HG02885 (cell line): ENCODE measurements around the gene RGS2.

ENCODE experiments used
- ATAC-seq: cut with Tn5 transposase; IDR thresholded peaks from one replicate; pipeline ENCODE4 v1.9.1; 2021; ENCODE audit warnings: mild to moderate bottlenecking; ENCODE audit not compliant: unreplicated experiment, poor library complexity

Gene RGS2

DNA sequence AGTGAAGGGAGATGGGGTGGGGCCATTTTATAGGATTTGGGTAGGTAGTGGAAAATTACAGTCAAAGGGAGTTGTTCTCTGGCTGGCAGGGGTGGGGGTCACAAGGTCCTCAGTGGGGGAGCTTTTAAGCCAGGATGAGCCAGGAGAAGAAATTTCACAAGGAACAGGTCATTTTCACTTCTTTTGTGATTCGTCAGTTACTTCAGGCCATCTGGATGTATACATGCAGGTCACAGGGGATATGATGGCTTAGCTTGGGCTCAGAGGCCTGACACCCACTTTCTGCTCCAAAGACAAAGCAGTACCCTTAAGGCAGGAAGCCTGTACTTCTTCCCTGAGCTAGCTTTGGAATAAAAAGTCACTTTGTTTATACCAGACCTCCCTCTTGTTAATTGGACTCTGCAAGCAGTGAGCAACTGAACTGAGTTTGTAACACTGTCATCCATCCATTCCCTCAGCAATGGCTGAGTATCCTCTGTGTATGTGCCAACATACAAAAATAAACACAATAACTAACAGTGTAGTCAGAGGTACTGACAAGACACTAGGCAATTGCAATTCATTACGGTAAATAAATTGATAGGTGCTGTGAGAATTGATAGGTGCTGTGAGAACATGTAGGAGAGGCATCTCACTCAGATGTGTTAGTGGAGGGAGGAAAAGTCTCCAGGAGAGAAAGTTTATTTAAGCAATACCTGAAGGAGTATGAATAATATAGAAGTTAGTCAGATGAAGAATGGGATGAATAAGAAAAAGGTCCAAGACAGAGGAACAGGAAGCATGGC, 14.7 kb upstream of the RGS2 start:
- no peak for ATAC-seq

DNA sequence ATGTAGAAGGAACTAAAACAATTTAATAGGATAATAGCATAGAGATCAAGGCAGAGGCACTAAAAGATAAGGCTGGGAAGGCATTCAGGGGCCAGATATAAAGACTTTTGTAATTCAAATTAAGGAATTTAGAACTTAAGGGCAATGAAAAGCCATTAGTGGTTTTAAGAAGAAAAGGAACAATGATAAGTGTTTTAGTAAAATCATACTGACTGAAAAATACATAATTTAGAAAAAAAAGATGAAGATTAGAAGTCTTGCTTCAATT, 14.1 kb upstream of the RGS2 start:
- no peak for ATAC-seq

DNA sequence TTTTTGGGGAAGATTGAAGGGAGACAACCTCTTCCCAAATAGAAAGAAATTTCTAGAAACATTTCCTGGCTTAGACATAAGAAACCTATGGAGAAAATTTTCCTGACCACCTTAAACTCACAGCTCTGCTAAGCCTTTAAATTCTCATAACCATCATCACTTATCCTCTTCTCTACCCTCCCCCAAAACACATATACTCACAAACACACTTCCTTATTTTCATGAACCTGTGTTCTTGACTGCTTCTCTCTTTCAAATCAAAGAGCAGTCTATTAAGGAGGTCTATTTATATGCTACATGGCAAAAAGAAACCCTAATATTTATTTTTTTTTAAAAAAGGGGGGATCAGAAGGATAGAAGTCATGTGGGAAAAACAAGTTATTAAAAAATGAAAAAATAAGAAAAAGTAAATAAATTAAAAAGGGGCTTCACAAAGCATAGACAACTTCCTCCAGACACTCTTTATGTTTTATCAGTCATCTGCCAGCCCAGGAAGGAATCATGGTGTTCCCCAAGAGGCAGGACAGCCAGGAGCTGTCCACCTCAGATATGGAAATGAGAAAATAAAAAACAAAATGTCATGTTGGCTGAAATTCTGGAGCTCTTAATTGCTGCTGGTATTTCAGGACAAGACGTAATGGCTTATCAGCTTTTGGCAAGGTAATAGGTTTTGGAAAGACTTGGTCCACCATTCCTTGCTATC, 12.8 kb upstream of the RGS2 start:
- no peak for ATAC-seq

DNA sequence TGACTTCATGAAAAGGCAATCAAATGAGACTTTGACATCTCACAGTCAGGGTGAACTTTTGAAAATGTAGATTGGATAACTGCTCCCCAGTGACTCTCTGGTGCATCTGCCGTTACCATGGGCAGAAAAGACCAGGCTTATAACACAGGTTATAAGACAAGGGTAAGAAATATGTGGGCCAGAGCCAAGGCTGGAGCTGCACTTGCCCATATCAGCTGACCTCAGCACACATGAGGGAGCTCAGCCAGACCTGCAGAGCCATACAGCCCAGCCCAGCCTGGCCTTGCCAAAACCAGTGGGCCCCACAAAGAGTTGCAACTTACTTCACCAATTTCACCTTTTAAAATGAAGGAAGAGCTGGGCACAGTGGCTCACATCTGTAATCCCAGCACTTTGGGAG, 11.7 kb upstream of the RGS2 start:
- ATAC-seq, result no peak

DNA sequence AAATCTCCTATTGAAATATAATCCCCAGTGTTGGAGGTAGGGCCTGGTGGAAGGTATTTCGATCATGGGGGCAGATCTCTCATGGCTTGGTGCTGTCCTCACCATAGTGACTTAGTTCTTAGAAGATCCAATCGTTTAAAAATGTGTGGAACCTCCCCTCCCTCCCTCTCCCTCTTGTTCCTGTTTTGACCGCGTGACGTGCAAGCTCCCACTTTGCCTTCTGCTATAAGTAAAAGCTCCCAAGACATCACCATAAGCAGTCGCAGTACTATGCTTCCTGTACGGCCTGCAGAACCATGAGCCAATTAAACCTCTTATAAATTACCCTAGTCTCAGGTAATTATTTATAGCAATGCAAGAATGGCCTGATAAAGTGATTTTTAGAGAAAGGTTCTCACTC, 10.9 kb upstream of the RGS2 start:
- ATAC-seq, result no peak

DNA sequence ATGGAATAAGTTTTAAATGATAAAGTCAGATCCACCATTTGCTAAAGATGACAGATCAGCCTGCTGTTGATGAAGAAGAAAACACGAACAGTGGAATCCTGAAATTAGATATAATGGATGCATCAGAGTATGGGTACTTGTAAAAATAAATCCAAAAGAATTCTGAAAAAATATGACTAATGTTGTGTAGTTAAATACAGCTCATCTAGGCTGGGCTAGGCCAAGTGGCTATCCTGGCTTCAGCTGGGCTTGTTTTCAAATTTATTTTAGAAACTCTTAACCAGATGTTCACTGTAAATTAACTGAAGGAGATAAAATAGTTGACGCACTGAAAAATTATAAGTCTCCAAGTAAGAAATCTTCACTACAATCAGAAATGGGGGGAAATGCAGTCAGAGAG, 7.4 kb upstream of the RGS2 start:
- no peak for ATAC-seq

DNA sequence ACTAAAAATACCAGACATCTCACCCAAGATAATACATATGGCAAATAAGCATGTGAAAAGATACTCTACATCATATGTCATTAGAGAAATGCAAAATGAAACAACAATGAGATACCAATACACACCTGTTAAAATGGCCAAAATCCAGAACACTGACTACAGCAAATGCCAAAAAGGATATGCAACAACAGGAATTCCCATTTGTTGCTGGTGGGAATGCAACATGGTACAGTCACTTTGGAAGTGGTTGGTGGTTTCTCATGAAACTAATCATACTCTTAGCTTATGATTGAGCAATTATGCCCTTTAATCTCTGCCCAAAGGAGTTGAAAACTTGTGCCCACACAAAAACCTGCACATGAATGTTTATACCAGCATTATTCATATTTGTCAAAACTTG, 6.4 kb upstream of the RGS2 start:
- ATAC-seq, result no peak

DNA sequence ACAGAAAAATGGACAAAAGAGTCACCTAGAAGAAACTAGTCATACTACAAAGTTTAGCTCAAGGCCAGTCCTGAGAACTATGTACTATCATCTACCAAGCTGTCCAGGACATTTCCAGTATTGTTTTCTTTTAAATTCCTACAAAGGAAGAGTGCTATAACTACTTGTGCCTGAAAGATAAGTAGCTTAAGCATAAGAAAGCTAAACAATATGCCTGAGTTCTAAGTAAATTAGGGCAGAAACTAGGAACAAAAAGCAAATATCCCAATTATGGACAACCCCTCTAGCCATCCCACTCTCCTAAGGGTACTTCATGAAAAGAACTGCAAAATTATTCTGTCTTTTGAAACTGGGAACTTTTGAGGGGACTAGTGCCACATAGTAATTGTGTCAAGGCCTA, 5.3 kb upstream of the RGS2 start:
- ATAC-seq, result no peak

DNA sequence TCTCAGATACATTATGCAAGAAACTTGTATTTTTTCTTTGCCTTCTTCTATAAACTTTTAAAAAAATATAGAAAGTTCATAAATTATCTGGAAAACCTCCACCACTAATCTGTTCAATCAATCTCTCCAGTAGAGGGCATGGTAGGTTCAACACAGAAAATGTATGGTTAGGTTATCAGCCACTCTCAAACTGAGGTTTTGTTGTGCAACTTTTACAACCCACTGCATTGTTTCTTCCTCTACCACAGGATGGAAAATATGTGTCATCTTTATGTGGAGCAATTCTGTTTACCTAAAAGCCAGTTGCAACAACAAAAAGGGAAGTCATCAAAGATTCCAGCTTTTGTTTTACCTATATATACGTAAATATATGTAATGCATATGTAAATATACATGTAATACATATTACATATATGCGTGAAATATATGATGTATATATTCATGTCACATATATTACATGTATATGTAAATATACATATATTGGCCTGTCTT, 3.0 kb upstream of the RGS2 start:
- peak; percentile 33 for ATAC-seq

DNA sequence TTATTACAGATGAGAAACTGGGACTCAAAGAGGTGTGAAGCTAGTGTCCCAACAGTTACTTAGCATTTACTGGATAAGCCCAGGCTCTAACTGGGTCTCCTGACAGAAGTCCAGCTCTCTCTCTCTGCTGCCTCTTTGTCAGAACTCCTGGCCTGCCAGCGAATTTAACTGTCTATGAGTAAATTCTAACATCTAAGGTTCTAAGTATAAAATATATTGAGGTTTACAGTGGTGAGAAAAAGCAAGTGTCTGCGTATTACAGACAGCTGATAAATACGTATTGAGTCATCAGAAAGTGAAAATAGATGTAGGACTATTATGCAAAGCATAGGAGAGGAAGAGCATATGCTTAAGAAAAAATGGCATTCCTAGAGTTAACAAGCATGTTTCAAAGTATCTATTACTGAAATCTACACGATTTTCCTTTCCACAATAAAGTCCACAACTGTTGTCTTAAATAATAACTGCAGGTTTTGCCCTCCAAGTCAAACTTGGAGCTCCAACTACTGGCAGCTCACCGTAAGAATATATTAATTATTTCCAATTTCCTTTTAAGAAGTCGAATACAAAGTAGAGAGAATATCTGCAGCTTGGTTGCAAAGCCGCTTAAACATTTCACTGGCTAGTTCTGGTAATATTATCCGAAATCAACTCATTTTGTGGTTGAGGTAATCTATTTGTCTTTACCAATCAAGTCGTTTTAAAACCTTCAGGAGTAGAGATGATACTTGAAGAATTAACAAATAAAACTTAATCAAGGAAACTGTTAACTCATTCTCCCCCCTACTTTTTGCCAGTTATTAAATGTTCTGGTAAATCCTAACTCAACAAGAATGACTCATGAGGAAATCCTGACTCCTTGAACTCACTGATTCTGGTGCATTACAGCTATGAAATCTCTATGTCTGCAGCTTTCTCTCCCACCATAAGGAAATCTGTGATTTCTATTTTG, 1.4 kb upstream of the RGS2 start:
- peak; percentile 41 for ATAC-seq

DNA sequence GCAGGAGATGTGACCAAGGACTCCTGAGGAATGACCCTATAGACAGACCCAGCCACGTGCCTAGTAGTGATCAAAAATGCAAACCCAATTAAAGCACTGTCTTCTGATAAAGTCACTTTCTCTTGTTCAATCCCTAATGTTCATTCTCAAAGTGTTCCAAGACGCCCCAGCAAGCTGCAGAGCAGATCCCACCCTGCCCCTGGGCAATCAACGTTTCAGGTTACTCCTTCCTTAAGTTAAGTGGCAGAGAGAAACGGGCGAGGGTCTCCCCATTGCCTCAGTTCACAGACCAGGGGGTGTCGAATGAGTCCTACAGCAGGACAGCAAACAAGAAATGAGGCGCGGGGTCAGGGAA, 699 bp upstream of the RGS2 start:
- ATAC-seq, result no peak

DNA sequence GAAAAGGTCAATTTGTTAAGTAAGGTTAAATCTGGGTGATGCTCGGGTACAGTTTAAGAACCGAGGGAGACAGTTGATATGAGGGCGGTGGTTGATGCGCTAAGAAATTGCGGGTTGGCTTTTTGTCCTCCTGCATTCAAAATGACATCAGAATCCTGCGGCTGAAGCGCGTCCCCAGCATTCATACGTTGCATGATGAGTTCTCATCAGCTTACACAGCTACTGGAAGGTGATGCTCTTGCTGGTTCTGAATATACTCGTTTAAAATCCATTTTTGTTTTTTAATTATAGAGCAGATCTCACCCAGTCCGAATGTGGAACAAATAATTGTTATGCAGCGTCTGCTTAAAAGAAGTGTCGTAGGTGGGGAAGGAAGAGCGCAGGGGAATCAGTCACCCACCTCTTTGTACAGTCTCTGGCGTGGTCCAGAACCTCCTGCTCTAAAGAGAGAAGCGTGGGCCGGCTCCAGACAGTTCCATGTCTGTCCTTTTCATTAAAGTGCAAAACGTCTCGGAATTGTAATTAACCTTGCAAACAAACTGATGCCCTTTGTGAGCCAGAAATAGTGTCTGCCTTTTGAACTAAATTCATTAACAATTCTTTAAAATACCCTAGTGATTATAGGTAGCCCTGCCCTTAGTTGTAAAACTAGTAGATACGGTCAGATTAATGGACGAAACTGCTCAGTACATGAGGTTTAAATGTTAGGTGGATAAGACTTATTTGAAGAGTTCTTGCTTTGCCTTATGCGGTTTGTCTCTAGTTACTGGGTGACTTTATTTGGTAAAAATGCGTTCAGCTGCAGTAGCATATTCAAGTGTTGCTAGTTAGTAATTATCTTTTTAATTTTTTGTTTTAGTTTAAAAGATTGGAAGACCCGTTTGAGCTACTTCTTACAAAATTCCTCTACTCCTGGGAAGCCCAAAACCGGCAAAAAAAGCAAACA, 741 bp downstream of the RGS2 start:
- no peak for ATAC-seq

DNA sequence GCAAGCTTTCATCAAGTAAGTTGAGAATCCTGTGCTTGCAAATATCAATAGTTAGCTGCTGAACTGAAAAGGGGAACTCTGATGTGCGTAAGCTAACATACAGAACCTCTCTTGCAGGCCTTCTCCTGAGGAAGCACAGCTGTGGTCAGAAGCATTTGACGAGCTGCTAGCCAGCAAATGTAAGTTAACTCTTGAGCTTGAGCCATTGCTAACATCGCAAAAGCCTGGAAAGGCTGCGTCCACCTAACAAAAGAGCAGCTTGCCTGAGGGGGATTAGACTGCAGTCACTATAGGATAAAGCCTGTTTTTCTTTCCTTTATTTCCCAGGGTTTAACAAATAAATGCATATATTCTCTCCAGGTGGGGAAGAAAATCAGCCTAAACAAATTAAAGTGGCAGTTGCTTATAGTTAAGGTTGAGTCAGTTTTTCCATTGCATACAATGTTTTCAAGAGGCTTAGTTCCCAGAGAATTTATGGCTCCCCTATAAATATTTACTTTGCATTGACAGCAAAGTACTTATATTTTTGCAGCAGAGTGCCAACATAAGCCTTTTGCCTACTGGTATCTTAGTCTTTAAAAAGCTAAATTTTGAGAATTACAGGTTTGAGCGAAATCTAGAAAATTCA, 1.5 kb downstream of the RGS2 start:
- peak; percentile 32 for ATAC-seq

DNA sequence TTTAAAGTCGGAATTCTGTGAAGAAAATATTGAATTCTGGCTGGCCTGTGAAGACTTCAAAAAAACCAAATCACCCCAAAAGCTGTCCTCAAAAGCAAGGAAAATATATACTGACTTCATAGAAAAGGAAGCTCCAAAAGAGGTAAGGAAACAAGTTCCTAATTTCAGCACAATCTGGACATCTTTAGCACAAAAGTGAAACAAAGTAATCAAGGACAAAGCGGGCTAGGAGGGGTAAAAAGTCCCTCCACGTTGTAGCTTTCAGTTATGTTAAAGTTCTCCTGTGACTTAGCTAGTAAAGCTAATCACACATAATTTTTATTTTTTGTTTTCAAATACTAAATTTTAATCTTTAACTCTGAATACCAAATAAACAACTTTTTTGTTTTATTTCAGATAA, 2.2 kb downstream of the RGS2 start:
- no peak for ATAC-seq

DNA sequence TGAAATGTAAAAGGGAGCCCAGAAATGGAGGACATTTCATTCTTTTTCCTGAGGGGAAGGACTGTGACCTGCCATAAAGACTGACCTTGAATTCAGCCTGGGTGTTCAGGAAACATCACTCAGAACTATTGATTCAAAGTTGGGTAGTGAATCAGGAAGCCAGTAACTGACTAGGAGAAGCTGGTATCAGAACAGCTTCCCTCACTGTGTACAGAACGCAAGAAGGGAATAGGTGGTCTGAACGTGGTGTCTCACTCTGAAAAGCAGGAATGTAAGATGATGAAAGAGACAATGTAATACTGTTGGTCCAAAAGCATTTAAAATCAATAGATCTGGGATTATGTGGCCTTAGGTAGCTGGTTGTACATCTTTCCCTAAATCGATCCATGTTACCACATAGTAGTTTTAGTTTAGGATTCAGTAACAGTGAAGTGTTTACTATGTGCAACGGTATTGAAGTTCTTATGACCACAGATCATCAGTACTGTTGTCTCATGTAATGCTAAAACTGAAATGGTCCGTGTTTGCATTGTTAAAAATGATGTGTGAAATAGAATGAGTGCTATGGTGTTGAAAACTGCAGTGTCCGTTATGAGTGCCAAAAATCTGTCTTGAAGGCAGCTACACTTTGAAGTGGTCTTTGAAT, 2.9 kb downstream of the RGS2 start:
- no peak for ATAC-seq

DNA sequence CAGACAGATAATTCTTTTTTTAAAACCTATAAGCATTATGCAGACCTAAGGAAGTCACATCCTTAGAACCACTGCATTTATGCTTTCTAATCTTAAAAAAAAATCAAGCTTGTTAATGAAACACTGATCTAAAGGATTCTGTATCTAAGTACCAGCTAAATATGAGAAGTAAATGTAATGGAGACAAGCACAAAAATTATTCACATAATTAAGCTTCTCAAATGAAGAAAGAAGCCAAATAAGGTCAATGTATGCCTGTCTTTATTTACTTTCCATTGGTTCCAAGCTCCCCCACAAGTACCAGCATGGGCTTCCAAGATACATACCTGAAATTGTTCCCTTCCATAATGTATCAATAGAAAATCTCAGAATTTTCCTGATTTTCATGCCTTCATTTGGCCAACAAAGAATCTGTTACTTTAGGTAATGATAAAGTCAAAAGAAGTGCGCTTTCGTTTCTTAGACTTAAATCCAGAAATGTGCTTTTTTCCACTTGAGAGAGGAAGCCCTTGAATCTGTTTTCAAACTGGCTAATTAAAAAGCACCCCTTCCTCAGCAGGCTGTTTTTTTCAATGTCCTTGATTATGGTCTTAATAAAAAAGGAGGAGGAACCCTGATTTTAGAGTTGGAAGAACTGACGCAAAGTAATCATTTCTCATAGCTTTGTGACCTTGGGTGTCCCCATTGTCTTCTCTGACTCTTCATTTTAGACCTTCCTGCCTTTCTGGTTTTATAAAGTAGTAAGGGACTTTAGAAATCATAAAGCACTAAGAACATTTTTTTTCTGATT, 3.8 kb downstream of the RGS2 start:
- ATAC-seq, result no peak

DNA sequence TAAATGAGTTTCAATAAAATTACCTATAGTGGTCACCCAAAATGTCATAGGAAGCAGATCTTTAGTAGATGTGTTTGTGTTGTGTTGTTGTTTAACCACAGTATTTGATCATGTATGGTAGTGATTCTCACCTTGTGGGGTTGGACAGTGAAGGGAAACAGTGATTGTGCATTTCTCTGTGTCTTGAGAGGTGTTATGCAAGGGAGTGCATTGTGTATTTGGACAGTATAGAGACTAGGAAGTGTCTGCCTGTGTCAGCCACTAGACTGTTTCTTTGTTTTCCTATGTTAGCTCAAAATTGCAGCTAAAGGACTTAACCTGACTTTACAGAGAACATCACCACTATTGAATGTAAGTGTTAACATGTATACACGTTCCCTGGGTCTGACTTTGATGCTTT, 6.0 kb downstream of the RGS2 start:
- ATAC-seq, result no peak

DNA sequence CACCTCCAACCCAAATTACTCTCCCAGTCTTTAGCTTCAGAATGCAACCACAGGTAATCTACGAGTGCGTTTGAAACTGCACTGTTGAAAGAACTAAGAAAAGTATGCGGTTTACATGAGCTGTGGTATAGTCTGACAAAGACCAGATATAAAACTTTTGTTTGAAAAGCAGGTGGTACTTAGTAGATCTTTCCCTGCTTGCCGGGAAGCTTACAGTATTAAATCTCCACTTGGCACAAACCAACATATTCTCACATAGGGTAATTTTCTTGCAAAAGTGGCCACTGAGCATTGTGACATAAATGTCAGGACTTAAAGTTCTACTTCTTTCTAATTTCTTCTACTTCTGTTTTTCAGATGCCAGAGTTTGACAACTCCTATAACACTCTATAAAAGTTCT, 8.4 kb downstream of the RGS2 start:
- no peak for ATAC-seq
